ENCODE measurements around the gene RTN4R. TPM values are rescaled to one million over a fixed set of nuclear protein-coding genes. Genes with fewer than 3 reads are reported as not detected.
A peak's percentile ranks its signal among the peaks of the same experiment; 100 is the strongest.
"Not testable (repeated sequence)": the region's sequence is repeated elsewhere in the genome, so short reads cannot be mapped to it uniquely, and the experiment has no call there.

The RTN4R gene
- polyA plus RNA-seq, 1 donor = 3.4 TPM

- DNase-seq = not testable (repeated sequence)
Observed at GRCh38 chr22:20289182-20290044, 21.3 kb upstream of the RTN4R start.

GRCh38 chr22:20286784-20287423 is 18.8 kb upstream of the RTN4R start:
- DNase-seq = not testable (repeated sequence)

GRCh38 chr22:20286312-20286660 is 18.2 kb upstream of the RTN4R start:
- DNase-seq = not testable (repeated sequence)

GRCh38 chr22:20285473-20286311 is 17.6 kb upstream of the RTN4R start:
- DNase-seq = peak; percentile 25

- DNase-seq = no peak
Observed at GRCh38 chr22:20284471-20285086, 16.5 kb upstream of the RTN4R start.

GRCh38 chr22:20283674-20284066 is 15.6 kb upstream of the RTN4R start:
- DNase-seq = no peak

- no peak for DNase-seq
Observed at GRCh38 chr22:20282901-20283673, 15.0 kb upstream of the RTN4R start.

GRCh38 chr22:20281891-20282290 is 13.8 kb upstream of the RTN4R start:
- DNase-seq = no peak

- DNase-seq = not testable (repeated sequence)
Observed at GRCh38 chr22:20281473-20281872, 13.4 kb upstream of the RTN4R start.

GRCh38 chr22:20280866-20281265 is 12.7 kb upstream of the RTN4R start:
- DNase-seq = no peak

- not testable (repeated sequence) for DNase-seq
Observed at GRCh38 chr22:20280163-20280562, 12.0 kb upstream of the RTN4R start.

- DNase-seq = no peak
Observed at GRCh38 chr22:20279662-20280134, 11.6 kb upstream of the RTN4R start.

GRCh38 chr22:20278726-20279490 is 10.8 kb upstream of the RTN4R start:
- not testable (repeated sequence) for DNase-seq

GRCh38 chr22:20277936-20278635 is 10.0 kb upstream of the RTN4R start:
- not testable (repeated sequence) for DNase-seq

GRCh38 chr22:20276468-20276867 is 8.3 kb upstream of the RTN4R start:
- DNase-seq = no peak

- DNase-seq = no peak
Observed at GRCh38 chr22:20275836-20276235, 7.7 kb upstream of the RTN4R start.

GRCh38 chr22:20275325-20275724 is 7.2 kb upstream of the RTN4R start:
- DNase-seq = not testable (repeated sequence)

- DNase-seq = not testable (repeated sequence)
Observed at GRCh38 chr22:20274374-20274773, 6.3 kb upstream of the RTN4R start.

- DNase-seq = no peak
Observed at GRCh38 chr22:20273758-20274181, 5.7 kb upstream of the RTN4R start.

GRCh38 chr22:20272700-20273099 is 4.6 kb upstream of the RTN4R start:
- DNase-seq = no peak
